ENCODE measurements around the gene RTN4RL1.

GRCh38 chr17:2053380-2054261 is 28.5 kb upstream of the RTN4RL1 start:
- TF ChIP-seq, protein P1, sequence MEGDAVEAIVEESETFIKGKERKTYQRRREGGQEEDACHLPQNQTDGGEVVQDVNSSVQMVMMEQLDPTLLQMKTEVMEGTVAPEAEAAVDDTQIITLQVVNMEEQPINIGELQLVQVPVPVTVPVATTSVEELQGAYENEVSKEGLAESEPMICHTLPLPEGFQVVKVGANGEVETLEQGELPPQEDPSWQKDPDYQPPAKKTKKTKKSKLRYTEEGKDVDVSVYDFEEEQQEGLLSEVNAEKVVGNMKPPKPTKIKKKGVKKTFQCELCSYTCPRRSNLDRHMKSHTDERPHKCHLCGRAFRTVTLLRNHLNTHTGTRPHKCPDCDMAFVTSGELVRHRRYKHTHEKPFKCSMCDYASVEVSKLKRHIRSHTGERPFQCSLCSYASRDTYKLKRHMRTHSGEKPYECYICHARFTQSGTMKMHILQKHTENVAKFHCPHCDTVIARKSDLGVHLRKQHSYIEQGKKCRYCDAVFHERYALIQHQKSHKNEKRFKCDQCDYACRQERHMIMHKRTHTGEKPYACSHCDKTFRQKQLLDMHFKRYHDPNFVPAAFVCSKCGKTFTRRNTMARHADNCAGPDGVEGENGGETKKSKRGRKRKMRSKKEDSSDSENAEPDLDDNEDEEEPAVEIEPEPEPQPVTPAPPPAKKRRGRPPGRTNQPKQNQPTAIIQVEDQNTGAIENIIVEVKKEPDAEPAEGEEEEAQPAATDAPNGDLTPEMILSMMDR (conservative IDR thresholded peaks at IDR 0.05; ENCODE audit: low read length), result peak; percentile 88
- peak; percentile 85; the same call in 1 of the 2 replicates for TF ChIP-seq EZH2phosphoT487 (IDR thresholded peaks at IDR 0.05; ENCODE audit: borderline replicate concordance, low read depth, low read length)
